Keratinocyte (primary cell): ENCODE results near the gene MICAL2. TPM values are rescaled to one million over a fixed set of nuclear protein-coding genes. Genes with fewer than 3 reads are reported as not detected.

Experiments used
- DNase-seq: peaks from one replicate; pipeline ENCODE4 v3.0.0-alpha.2; 2011; ENCODE audit warnings: low read depth, missing footprints, low spot score
- FAIRE-seq: peaks from 2 replicates; lab custom pipeline; 2011; peaks lifted over from hg19 to GRCh38; lab: Jason Lieb, UNC
- H2AFZ ChIP-seq: 2 replicates; pipeline ENCODE4 v1.6.0; 2012; ENCODE audit warnings: low read length, control low read depth, inconsistent platforms; ENCODE audit not compliant: control insufficient read depth
- H3K27ac ChIP-seq: 2 replicates; pipeline ENCODE4 v1.5.1; 2011; ENCODE audit warnings: low read length; ENCODE audit not compliant: control insufficient read depth, insufficient read depth
- H3K27me3 ChIP-seq: 3 replicates; pipeline ENCODE4 v1.6.0; 2011; ENCODE audit warnings: low read length; ENCODE audit not compliant: control insufficient read depth, insufficient read depth; ENCODE audit errors: extremely low read depth
- H3K36me3 ChIP-seq, 2 experiments: 2 replicates in 1 of 2; 3 replicates in 1 of 2; pipeline ENCODE4 v1.5.1; 2011; ENCODE audit warnings: low read length in 2 of 2, mild to moderate bottlenecking in 1 of 2; ENCODE audit not compliant: control insufficient read depth in 2 of 2, insufficient read depth in 2 of 2; ENCODE audit errors: extremely low read depth in 1 of 2
- H3K4me1 ChIP-seq: 3 replicates; pipeline ENCODE4 v1.5.1; 2011; ENCODE audit warnings: low read length; ENCODE audit not compliant: control insufficient read depth, insufficient read depth; ENCODE audit errors: extremely low read depth
- H3K4me2 ChIP-seq: 3 replicates; pipeline ENCODE4 v1.6.0; 2011; ENCODE audit warnings: low read depth, low read length; ENCODE audit not compliant: control insufficient read depth, insufficient read depth; ENCODE audit errors: extremely low read depth
- H3K4me3 ChIP-seq, 3 experiments: fragments of 200-600 bp in 1 of 3; sonication (generic) in 1 of 3; 2 replicates in 2 of 3; 3 replicates in 1 of 3; pipeline ENCODE4 v1.5.1; 2011 to 2016; ENCODE audit warnings: low read length in 3 of 3, mild to moderate bottlenecking in 3 of 3, control low read depth in 2 of 3, inconsistent platforms in 1 of 3, low read depth in 1 of 3, mixed read lengths in 1 of 3, mixed run types in 1 of 3, moderate library complexity in 1 of 3; ENCODE audit not compliant: control insufficient read depth in 2 of 3, insufficient read depth in 2 of 3; ENCODE audit errors: extremely low read depth in 1 of 3
- H3K79me2 ChIP-seq: 2 replicates; pipeline ENCODE4 v1.6.0; 2012; ENCODE audit warnings: low read length; ENCODE audit not compliant: control insufficient read depth, insufficient read depth
- H3K9ac ChIP-seq: 3 replicates; pipeline ENCODE4 v1.6.0; 2011; ENCODE audit warnings: low read length; ENCODE audit not compliant: control insufficient read depth, insufficient read depth; ENCODE audit errors: extremely low read depth
- H3K9me1 ChIP-seq: 3 replicates; pipeline ENCODE4 v1.6.0; 2011; ENCODE audit warnings: low read length; ENCODE audit not compliant: control insufficient read depth, insufficient read depth; ENCODE audit errors: extremely low read depth
- H3K9me3 ChIP-seq: 2 replicates; pipeline ENCODE4 v1.5.1; 2012; ENCODE audit warnings: low read depth, low read length; ENCODE audit not compliant: control insufficient read depth
- H4K20me1 ChIP-seq: 3 replicates; pipeline ENCODE4 v1.6.0; 2011; ENCODE audit warnings: low read length; ENCODE audit not compliant: control insufficient read depth, insufficient read depth; ENCODE audit errors: extremely low read depth
- EZH2 ChIP-seq: IDR thresholded peaks from one replicate; pipeline ENCODE4 v1.6.1; 2012; ENCODE audit warnings: inconsistent platforms, mild to moderate bottlenecking, low read length, moderate library complexity
- dilution Hi-C: fragments of 300-500 bp; cut with MboI; formaldehyde crosslinking; loops from one replicate; pipeline ENCODE4 v1.7.0; 2020; ENCODE audit warnings: low sequenced_read_pairs; ENCODE audit not compliant: extremely low pct_ligation_motif_present
- polyA plus RNA-seq, 5 experiments: library from polyadenylated mRNA; depleted of rRNA in 3 of 5; stranded (reverse) in 3 of 5; stranded (forward) in 1 of 5; unstranded in 1 of 5; fragments of >200 nt; gene quantifications; 1 replicate in 1 of 5; 2 replicates in 3 of 5; 3 replicates in 1 of 5; pipeline versions ENCODE4 v1.2.1 to v1.2.3, GENCODE V29; 2011 to 2012; ENCODE audit warnings: missing spikeins in 2 of 5, low read depth in 1 of 5, low replicate concordance in 1 of 5
- TF ChIP-seq, protein P1 (sequence below), 3 experiments: IDR thresholded peaks in 1 of 3; conservative IDR thresholded peaks in 1 of 3; optimal IDR thresholded peaks in 1 of 3; 2 replicates in 2 of 3; 3 replicates in 1 of 3; pipeline versions ENCODE3 to v1.5.1; 2011; ENCODE audit warnings: low read length in 3 of 3, mild to moderate bottlenecking in 3 of 3, moderate library complexity in 2 of 3, control low read depth in 1 of 3, inconsistent platforms in 1 of 3; ENCODE audit not compliant: insufficient read depth in 2 of 3; ENCODE audit errors: extremely low read depth in 1 of 3

Gene MICAL2
- polyA plus RNA-seq, 1 donor (not counting 4 experiments of a cell fraction or from before 2014, with no cell fraction given) = 83.9 TPM

DNA sequence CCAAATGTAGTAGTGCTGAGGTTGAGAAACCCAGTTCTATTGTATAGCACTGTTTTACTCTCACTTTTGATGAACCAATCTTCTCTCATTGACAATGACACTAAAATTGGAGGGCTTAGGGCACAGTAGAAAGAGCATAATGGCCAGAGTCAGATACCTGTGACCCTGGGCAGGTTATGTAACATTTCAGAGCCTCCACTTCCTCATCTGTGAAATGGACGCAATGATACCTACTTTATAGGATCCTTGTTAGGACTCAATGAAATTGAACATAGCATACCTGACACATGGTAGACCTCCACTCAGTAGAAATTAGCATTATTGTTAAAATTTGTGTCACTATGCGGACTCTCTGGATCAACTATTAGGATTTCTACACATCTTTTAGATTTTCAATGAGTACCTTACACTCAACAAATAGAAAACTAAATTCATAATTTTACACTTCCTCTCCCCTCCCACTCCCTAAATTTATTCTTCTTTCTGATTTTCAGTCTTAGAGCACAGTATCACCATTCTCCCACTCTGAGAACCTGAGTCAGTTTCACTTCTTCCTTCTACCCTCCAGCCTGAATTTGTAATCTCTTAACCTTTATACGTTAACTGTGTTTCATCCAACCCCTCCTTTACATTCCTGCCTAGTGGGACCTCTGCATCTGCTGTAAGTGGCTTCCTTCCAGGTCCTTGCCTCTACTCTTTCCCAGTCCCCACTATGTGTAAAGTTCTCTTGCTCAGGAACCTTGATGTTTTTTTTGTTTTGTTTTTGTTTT, 78.3 kb downstream of the MICAL2 start:
- peak; percentile 17 for FAIRE-seq
- no peak for TF ChIP-seq EZH2
- TF ChIP-seq, protein P1, sequence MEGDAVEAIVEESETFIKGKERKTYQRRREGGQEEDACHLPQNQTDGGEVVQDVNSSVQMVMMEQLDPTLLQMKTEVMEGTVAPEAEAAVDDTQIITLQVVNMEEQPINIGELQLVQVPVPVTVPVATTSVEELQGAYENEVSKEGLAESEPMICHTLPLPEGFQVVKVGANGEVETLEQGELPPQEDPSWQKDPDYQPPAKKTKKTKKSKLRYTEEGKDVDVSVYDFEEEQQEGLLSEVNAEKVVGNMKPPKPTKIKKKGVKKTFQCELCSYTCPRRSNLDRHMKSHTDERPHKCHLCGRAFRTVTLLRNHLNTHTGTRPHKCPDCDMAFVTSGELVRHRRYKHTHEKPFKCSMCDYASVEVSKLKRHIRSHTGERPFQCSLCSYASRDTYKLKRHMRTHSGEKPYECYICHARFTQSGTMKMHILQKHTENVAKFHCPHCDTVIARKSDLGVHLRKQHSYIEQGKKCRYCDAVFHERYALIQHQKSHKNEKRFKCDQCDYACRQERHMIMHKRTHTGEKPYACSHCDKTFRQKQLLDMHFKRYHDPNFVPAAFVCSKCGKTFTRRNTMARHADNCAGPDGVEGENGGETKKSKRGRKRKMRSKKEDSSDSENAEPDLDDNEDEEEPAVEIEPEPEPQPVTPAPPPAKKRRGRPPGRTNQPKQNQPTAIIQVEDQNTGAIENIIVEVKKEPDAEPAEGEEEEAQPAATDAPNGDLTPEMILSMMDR (optimal IDR thresholded peaks at IDR 0.05 in 1 of 3, IDR thresholded peaks at IDR 0.05 in 1 of 3, conservative IDR thresholded peaks at IDR 0.05 in 1 of 3; ENCODE audit: extremely low read depth in 1 of 3, insufficient read depth in 2 of 3, low read length in 3 of 3) = no peak
- Histone ChIP-seq H3K27me3 (no peaks in the 10 kb centered on the region), H4K20me1 (no peaks in the 10 kb centered on the region), H3K9ac (peak overlapping the region; percentile 35), H3K9me3 (no peaks in the 10 kb centered on the region), H3K4me3 (no peak overlapping the region), H3K36me3 (peaks cover 19 to 63% of the 10 kb centered on the region in 2 experiments), H3K79me2 (peaks cover 78% of the 10 kb centered on the region), H3K4me2 (peak overlapping the region; percentile 59), H3K27ac (peak overlapping the region; percentile 96), H3K4me1 (peaks cover 54% of the 10 kb centered on the region), H2AFZ (no peak overlapping the region), H3K9me1 (no peaks in the 10 kb centered on the region)
- DNase-seq = no peak
- dilution Hi-C loops = no loop called here

DNA sequence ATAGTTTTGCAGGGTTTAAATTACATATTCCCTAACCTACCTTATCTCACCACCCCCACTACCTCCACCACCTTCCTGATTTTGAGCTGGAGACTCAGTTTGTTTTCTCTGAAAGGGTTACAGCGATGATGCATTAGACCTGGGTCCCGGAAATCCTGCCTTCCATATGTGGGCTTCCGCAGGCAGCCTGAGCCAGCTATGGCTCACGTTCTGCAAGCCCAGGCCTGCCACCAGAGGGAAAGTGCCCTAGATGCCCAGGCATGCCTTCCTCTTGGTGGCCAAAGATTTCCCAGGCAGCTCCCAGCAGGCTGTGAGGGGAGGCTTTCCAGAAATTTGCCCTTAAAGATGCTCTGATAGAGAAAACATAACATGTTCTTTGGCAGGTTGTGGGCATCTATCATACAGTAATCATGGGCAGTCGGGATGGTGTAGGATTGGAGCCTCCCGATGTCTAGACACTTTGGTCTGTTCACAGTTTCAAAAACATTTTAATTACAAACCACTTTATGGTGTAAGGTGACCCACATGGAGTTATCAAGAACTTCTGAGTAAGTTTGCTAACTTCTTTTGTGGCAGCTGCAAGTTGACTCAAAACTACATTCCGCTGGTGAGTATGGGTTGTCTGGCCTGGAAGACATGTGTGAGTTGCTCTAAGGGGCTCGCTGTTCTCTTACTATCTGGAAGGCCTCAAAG, 79.3 kb downstream of the MICAL2 start:
- dilution Hi-C loops = no loop called here
- peak; percentile 94 for FAIRE-seq

More for the DNA sequence above, 79.3 kb downstream of the MICAL2 start:
- no peaks in the 10 kb centered on the region for H3K9me3 ChIP-seq
- TF ChIP-seq EZH2 = no peak
- TF ChIP-seq, protein P1 (optimal IDR thresholded peaks at IDR 0.05 in 1 of 3, IDR thresholded peaks at IDR 0.05 in 1 of 3, conservative IDR thresholded peaks at IDR 0.05 in 1 of 3; ENCODE audit: extremely low read depth in 1 of 3, insufficient read depth in 2 of 3, low read length in 3 of 3) = peak in 1 of 3 experiments; percentile 50
- H3K4me2 ChIP-seq = peak overlapping the region; percentile 72
- H3K27ac ChIP-seq = peak overlapping the region; percentile 96
- H3K9ac ChIP-seq = peak overlapping the region; percentile 70
- H3K27me3 ChIP-seq = no peaks in the 10 kb centered on the region
- DNase-seq = peak; percentile 86
- peak overlapping the region in 2 of 3 experiments; percentile 35 to 52 for H3K4me3 ChIP-seq
- no peaks in the 10 kb centered on the region for H4K20me1 ChIP-seq
- no peaks in the 10 kb centered on the region for H3K9me1 ChIP-seq
- H2AFZ ChIP-seq = no peak overlapping the region
- H3K79me2 ChIP-seq = peaks cover 77% of the 10 kb centered on the region
- peaks cover 17 to 59% of the 10 kb centered on the region in 2 experiments for H3K36me3 ChIP-seq
- H3K4me1 ChIP-seq = peaks cover 49% of the 10 kb centered on the region
